ENCODE results near the gene OR2V1. TPM values are rescaled to one million over a fixed set of nuclear protein-coding genes. Genes with fewer than 3 reads are reported as not detected.
"Not testable (repeated sequence)": the region's sequence is repeated elsewhere in the genome, so short reads cannot be mapped to it uniquely, and the experiment has no call there.

The OR2V1 gene
- total RNA-seq, 1 donor from 2014 or later = not detected

GRCh38 chr5:181127907-181128626 is 2.9 kb downstream of the OR2V1 start:
- no peak for DNase-seq

DNA sequence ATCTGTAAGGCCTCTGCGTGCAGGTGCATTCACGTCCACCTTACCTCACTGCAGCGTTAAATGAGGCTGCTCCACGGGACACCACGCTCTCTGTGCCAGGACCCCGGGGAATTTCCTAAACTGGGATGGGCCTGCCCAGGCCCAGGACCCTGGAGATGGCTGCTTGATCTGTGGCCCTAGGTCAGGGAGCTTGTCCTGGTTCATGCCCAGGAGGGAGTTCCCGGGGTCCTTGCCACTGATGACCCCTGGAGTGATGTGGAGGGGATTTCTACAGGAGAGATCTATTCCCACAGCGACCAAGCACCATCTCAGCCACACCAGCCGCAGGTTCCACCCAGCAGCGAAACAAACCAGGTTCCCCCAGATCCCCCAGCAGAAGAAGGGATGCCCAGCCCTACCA is 3.5 kb downstream of the OR2V1 start:
- DNase-seq = no peak

GRCh38 chr5:181126841-181127240 is 4.1 kb downstream of the OR2V1 start:
- DNase-seq = no peak

DNA sequence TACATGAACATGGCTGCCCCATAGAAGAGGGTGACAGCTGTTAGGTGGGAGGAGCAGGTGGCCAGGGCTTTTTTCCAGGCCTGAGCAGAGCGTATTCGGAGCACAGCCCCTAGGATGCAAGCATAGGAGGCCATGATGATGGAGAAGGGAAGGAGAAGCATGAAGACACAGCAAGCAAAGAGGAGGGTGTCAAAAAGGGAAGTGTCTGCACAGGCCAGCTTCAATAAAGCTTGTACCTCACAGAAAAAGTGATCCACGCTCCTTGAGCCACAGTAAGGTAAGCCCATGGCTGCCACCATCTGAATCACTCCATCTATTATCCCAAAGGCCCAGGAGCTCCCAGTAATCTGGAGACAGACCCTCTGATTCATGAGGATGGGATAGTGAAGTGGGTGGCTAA is 6.4 kb downstream of the OR2V1 start:
- DNase-seq = no peak

GRCh38 chr5:181121675-181122561 is 9.1 kb downstream of the OR2V1 start:
- no peak for DNase-seq

GRCh38 chr5:181120761-181121160 is 10.2 kb downstream of the OR2V1 start:
- DNase-seq = no peak

DNA sequence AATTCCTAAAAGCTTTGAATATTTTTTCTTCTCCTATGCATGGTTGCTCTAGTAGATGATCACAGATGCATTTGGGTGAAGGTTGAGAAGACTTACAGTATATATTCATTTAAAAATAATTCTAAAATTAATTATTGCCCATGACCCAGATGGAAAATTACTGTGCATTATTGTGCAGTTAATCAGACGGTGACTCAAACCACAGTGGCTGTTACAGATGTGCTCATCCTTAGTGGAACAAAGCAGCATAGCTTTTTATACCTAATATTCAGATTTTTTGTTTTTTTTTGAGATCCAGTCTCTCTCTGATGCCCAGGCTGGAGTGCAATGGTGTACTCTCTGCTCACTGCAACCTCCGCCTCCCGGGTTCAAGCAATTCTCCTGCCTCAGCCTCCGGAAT is 10.7 kb downstream of the OR2V1 start:
- DNase-seq = no peak

DNA sequence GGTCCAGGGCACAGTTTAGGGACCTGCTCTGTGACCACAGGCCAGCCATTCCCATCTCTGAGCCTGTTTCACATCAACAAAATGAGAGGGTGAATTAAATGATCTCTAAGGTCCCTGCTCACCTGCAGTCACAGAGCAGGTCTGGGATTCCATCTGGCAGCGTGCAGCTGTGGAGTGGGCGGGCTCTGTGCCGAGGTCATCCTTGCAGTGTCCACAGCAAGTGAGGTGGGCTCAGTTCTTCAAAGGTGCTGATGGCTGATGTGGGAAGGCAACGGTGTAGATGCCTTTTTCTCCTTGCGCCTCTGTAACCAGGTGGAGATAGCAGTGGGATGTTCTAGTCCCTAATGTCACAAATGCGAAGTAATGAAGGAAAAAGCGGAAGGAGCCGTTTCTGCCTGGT is 11.9 kb downstream of the OR2V1 start:
- no peak for DNase-seq

DNA sequence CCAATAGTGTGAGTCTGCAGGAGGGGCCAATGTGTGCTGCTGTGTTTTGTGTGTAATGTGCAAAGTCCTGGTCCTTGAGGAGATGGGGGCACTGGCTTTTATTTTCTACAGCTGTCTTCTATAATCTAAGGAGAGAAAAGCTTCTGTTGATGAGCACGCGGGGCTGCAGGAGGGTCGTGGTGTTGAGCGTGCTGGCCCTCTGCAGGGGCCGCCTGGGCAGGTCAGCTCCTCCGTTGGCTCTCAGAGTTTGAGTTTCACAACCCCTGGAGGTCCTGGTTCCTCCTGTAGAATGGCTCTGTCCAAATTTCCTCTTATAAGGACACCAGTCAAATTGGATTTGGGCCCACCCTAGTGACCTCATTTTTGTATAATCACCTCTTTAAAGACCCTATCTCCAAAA is 12.6 kb downstream of the OR2V1 start:
- DNase-seq = no peak

- no peak for DNase-seq
Measured at GRCh38 chr5:181114844-181115778, 15.9 kb downstream of the OR2V1 start.

- no peak for DNase-seq
Measured at GRCh38 chr5:181114284-181114843, 16.6 kb downstream of the OR2V1 start.

DNA sequence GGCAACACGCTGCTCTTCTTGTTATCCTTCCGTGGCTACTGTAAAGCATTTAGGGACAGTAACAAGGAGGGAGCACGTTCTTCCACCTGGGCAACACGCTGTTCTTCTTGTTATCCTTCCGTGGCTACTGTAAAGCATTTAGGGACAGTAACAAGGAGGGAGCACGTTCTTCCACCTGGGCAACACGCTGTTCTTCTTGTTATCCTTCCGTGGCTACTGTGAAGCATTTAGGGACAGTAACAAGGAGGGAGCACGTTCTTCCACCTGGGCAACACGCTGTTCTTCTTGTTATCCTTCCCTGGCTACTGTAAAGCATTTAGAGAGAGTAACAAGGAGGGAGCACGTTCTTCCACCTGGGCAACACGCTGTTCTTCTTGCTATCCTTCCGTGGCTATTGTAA is 17.4 kb downstream of the OR2V1 start:
- not testable (repeated sequence) for DNase-seq

- no peak for DNase-seq
Measured at GRCh38 chr5:181112476-181112875, 18.5 kb downstream of the OR2V1 start.

GRCh38 chr5:181111010-181111409 is 20.0 kb downstream of the OR2V1 start:
- no peak for DNase-seq

DNA sequence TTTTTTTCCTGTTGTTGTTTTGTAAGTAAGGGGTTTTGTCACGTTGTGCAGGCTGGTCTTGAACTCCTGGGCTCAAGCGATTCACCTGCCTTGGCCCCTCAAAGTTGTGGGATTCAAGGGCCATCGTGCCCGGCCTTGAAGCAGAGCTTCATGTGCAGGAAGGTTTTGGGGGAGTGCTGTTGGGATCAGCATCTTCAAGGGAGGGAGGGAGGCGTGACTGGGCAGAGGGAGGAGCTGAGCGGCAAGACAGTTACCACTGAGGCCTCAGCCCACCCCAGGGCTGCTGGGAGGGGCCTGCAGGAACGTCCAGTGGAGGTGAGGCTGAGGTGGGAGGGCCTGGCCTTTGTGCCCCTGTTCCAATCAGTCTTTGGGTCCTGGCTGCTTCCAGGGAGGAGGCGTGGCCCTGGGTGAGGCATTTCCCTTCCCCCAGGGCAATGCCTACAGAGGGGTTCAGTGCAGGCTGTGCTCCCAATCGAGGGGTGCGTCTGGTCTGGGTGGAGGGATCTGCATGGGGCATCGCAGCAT is 21.4 kb downstream of the OR2V1 start:
- DNase-seq = no peak

GRCh38 chr5:181108578-181109165 is 22.3 kb downstream of the OR2V1 start:
- no peak for DNase-seq

GRCh38 chr5:181107699-181108098 is 23.3 kb downstream of the OR2V1 start:
- DNase-seq = no peak

- DNase-seq = no peak
Measured at GRCh38 chr5:181105391-181106025, 25.5 kb downstream of the OR2V1 start.

- DNase-seq = not testable (repeated sequence)
Measured at GRCh38 chr5:181104606-181105390, 26.2 kb downstream of the OR2V1 start.

DNA sequence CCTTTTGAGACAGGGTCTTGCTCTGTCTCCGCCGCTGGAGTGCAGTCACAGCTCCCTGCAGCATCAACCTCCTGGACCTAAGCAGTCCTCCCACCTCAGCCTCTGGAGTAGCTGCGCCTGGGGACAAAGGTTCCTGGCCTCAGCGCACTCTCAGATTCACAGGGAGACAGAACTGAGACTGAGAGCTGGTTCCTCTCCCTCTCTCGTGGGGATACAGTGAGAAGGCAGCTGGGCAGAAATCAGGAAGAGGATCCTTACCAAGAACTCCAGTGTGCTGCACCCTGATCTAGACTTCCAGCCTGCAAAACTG is 26.8 kb downstream of the OR2V1 start:
- DNase-seq = not testable (repeated sequence)

All from occipital lobe (tissue), 2 donors.